Kidney glomerular epithelial cell (primary cell): Measurements from ENCODE around the gene KDM7A.

Experiments used
- DNase-seq: peaks from one replicate; lab custom pipeline; 2025; lab: John Stamatoyannopoulos, UW

Gene KDM7A

GRCh38 chr7:140054751-140055150 lies 122.0 kb downstream of the KDM7A start:
- DNase-seq, result no peak

- DNase-seq, result no peak
Measured at GRCh38 chr7:140053812-140054539, 122.8 kb downstream of the KDM7A start.

GRCh38 chr7:140051820-140052219 lies 125.0 kb downstream of the KDM7A start:
- DNase-seq, result no peak

GRCh38 chr7:140050100-140050499 lies 126.7 kb downstream of the KDM7A start:
- DNase-seq, result no peak

GRCh38 chr7:140049339-140050024 lies 127.3 kb downstream of the KDM7A start:
- no peak for DNase-seq

GRCh38 chr7:140048989-140049338 lies 127.8 kb downstream of the KDM7A start:
- DNase-seq, result no peak

- DNase-seq, result no peak
Measured at GRCh38 chr7:140048138-140048537, 128.6 kb downstream of the KDM7A start.

GRCh38 chr7:140047197-140047596 lies 129.6 kb downstream of the KDM7A start:
- no peak for DNase-seq

- no peak for DNase-seq
Measured at GRCh38 chr7:140045697-140046096, 131.1 kb downstream of the KDM7A start.

GRCh38 chr7:140044251-140044650 lies 132.5 kb downstream of the KDM7A start:
- DNase-seq, result no peak

- no peak for DNase-seq
Measured at GRCh38 chr7:140042386-140042670, 134.5 kb downstream of the KDM7A start.

GRCh38 chr7:140041659-140042385 lies 135.0 kb downstream of the KDM7A start:
- DNase-seq, result no peak

GRCh38 chr7:140039896-140040295 lies 136.9 kb downstream of the KDM7A start:
- DNase-seq, result no peak

GRCh38 chr7:140039066-140039465 lies 137.7 kb downstream of the KDM7A start:
- DNase-seq, result no peak

GRCh38 chr7:140036224-140036962 lies 140.4 kb downstream of the KDM7A start:
- DNase-seq, result no peak

- no peak for DNase-seq
Measured at GRCh38 chr7:140035400-140036223, 141.2 kb downstream of the KDM7A start.
